GM21390 (cell line): Measurements from ENCODE around the gene LRRN4CL.
"Not testable (repeated sequence)": the region's sequence is repeated elsewhere in the genome, so short reads cannot be mapped to it uniquely, and the experiment has no call there.

Experiments
- ATAC-seq: cut with Tn5 transposase; IDR thresholded peaks from one replicate; pipeline ENCODE4 v1.9.1; 2021; ENCODE audit not compliant: unreplicated experiment

Gene LRRN4CL

GRCh38 chr11:62677156-62677555, 12.2 kb downstream of the LRRN4CL start:
- ATAC-seq, result no peak

GRCh38 chr11:62676698-62677097, 12.6 kb downstream of the LRRN4CL start:
- ATAC-seq, result no peak

DNA sequence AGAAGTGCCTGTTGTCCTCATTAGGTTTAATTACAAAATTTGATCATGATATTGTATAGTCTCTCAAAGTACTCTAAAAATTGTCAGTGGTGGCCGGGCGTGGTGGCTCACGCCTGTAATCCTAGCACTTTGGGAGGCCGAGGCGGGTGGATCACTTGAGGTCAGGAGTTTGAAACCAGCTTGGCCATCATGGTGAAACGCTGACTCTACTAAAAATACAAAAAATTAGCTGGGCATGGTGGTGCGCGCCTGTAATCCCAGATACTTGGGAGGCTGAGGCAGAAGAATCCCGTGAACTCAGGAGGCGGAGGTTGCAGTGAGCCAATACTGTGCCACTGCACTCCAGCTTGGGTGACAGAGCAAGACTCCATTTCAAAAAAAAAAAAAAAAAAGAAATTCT, 13.9 kb downstream of the LRRN4CL start:
- not testable (repeated sequence) for ATAC-seq

DNA sequence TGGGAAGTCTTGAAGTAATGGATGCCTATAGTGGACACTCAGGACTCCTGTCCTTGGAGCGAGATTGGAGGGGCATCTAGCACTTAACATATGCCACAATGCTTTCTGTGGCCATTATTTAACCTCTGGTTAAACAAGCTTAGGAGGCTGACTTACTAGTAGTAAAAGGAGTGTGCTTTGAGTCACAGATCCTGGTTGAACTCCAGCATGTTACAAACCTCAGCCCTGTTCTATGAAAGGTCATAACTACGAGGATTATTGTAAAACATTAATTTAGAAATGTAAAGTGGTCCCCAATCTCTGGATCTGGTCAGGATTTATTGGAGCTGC, 16.2 kb downstream of the LRRN4CL start:
- no peak for ATAC-seq

GRCh38 chr11:62671608-62672389, 17.5 kb downstream of the LRRN4CL start, which contains the start of the genes LBHD1 and UQCC3:
TSS of gene LBHD1 (minus strand) at chr11:62672267. CDS start at chr11:62670031, 2,236 bp downstream.
TSS of gene UQCC3 (plus strand) at chr11:62671673. CDS start at chr11:62671746, 73 bp downstream.
- peak; percentile 67 for ATAC-seq

GRCh38 chr11:62671236-62671607, 18.1 kb downstream of the LRRN4CL start:
- ATAC-seq, result no peak

- no peak for ATAC-seq
These were observed 19.7 kb downstream of the LRRN4CL start for GRCh38 chr11:62669420-62670161.

DNA sequence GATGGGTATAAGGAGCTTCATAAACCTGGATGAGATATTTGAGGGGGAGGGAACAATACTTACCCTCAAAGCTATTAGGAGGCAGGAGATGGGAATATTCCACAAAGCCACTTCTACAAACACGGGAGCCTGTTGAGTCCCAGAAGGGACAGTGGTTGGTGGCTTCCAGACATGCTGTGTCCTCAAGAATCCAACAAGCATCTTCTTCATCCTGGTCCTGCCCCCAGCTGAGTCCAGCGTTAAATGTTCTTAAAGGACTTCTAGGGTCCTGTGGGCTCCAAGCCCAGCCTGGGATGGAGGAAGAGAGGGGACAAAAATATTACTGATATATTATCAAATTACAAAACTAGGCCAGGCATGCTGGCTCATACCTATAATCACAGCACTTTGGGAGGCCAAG, 21.9 kb downstream of the LRRN4CL start:
- no peak for ATAC-seq

DNA sequence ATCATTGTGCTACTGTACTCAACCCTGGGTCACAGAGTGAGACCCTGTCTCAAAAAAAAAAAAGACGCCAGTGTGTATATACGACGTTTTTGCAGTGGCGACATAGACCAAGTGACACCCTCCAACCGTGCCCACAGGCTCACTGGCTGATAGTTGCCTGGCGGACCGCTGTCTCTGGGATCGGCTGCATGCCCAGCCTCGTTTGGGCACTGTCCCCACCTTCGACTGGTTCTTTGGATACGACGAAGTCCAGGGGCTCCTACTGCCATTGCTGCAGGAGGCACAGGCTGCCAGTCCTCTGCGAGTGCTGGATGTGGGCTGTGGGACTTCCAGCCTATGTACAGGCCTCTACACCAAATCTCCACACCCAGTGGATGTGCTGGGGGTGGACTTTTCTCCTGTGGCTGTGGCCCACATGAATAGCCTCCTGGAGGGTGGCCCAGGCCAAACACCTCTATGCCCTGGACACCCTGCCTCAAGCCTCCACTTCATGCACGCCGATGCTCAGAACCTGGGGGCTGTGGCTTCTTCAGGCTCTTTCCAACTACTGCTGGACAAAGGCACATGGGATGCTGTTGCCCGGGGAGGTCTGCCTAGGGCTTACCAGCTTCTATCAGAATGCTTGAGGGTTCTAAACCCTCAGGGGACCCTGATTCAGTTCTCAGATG, 22.9 kb downstream of the LRRN4CL start:
- ATAC-seq, result no peak

- ATAC-seq, result peak; percentile 13
These were observed 23.6 kb downstream of the LRRN4CL start for GRCh38 chr11:62665599-62666258.

GRCh38 chr11:62665075-62665598, 24.2 kb downstream of the LRRN4CL start, which contains the start of the genes C11orf98 and CSKMT:
TSS of gene C11orf98 (minus strand) at chr11:62665210. CDS start at chr11:62665169, 41 bp downstream.
TSS of gene CSKMT (plus strand) at chr11:62665312. CDS start at chr11:62665880, 568 bp downstream.
- ATAC-seq, result peak; percentile 86

DNA sequence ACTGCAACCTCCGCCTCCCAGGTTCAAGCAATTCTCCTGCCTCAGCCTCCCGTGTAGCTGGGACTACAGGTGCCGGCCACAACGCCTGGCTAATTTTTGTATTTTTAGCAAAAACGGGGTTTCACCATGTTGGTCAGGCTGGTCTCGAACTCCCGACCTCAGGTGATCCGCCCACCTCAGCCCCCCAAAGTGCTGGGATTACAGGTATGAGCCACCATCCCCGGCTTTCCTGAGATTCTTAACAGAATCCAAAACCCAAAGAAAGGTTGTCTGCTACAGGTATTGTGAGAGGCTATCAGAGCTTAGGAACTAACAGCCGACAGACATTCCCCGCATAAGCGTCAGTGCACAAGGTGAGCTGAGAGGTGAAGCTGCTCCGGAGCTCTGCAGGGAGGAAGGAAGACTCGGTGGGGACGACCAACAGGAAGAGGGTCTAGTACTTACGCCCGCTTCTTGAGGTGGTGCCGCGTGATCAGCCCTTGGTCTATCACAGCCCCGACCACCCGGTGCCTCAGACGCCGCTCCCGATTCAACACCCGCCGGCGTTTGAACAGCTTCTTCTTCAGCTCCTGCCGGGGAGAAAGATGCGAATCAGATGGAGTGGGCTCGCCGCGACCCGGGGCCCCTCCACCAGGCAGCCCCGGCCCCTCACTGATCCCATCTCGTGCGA, 24.8 kb downstream of the LRRN4CL start:
- ATAC-seq, result peak; percentile 29

DNA sequence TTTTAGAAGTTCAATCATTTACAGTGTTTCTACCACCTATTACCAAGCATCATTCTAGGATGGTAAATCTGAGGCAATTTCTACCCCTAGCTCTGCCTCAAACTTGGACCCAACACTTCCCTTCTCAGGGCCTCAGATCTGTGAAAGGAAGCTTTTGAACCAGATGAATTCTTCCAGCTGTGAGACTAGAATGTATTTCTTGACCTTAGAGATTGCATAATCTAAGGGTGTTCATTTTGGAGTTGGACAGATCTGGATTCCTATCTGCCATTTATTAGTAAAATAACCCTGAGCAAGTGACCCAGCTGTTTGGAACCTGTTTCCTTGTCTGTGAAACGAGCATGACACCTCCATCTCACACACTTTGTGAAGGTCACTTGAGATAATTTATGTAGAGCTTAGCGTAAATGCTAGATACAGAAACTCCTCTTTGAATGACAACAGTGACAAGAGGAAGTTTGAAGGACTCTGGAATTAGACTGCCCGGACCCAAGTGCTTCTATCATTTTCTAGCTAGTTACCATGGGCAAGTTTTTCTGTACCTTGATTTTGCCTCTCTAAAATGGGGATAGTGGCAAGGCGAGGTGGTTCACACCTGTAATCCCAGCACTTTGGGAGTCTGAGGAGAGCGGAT, 32.4 kb downstream of the LRRN4CL start:
- ATAC-seq, result no peak

- ATAC-seq, result no peak
These were observed 35.0 kb downstream of the LRRN4CL start for GRCh38 chr11:62654297-62654696.

DNA sequence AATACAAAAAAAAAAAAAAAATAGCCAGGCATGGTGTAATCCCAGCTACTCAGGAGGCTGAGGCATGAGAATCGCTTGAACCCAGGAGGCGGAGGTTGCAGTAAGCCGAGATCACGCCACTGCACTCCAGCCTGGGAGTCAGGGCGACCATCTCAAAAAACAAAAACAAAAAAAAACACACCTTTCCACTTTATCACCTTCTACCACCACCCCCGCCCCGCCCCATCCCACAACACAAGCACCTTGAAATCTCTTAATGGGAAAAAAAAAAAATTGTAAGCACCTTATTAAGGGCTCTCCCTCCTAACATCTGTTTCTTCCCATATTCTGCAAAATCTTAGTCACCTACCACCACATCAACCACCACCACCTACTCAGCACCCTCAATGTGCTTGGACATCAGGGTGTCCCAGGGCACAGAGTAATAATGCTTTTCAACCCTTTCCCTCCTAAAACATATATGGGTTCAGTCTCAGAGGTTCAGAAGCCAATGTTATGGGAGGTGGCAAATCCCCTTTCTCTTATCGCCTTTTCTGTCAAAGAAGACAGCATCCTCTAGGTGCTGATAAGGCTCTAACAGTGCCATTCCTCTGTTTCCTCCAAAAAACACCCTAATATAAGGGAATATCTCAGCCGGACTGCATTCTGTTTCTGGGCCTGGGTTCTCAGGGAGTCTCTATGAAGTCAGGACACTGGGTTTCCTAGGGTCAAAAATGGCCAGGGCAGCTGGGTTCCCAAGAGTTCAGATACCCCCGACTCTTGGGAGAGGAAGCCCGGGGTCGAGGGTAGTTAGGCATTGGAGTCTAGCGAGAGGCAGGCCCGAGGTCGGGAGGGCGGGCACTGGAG, 36.9 kb downstream of the LRRN4CL start:
- ATAC-seq, result peak; percentile 1

DNA sequence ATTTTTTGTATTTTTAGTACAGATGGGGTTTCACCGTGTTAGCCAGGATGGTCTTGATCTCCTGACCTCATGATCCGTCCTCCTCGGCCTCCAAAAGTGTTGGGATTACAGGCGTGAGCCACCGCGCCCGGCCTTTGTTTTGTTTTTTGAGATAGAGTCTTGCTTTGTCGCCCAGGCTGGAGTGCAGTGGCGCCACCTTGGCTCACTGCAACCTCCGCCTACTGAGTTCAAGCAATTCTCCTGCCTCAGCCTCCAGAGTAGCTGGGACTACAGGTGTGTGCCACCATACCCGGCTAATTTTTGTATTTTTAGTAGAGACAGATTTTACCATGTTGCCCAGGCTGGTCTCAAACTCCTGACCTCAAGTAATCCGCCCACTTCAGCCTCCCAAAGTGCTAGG, 39.0 kb downstream of the LRRN4CL start:
- not testable (repeated sequence) for ATAC-seq

DNA sequence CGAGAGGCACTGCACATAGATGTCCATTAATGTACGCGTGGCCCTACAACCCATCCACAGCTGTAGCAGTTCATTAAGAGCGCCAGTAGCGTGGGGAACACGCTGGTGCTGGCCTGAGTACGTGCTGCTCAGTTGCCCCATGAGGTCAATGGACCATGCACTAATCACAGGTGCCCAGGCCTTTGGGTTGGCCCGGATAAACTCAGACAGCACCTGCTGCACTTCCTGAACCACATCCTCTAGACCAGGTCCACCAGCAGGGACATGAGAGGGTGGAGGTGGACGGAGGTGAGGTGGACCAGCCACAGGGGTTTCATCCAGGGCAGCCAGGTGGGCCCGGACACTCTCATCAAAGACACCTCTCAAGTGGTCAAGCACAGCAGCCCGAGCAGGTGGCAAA, 39.8 kb downstream of the LRRN4CL start:
- ATAC-seq, result no peak

DNA sequence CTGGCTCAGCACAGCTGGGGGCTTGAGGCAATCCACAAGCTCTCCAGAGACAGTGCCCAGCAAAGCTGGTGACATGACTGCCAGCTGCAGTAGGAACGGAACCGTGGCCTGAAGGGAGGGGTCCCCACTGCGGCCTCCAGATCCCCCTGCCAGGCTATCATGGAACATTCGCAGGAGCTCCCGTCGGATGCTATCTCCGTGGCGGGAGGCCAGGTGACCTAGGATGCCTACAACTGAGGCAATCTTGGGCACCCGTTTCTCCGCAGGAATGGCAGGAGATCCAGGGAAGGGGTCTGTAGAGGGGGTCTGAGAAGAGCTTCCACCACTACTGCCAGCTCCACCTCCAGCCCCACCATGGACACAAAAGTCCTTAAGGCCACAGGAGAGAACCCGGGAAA, 40.4 kb downstream of the LRRN4CL start:
- ATAC-seq, result no peak
